ENCODE measurements around the gene CMTM1. TPM values are rescaled to one million over a fixed set of nuclear protein-coding genes. Genes with fewer than 3 reads are reported as not detected.

The CMTM1 gene
- total and polyA plus RNA-seq, 4 donors = 1.7 to 7.3 (median 2.6) TPM; not detected in 1

DNA sequence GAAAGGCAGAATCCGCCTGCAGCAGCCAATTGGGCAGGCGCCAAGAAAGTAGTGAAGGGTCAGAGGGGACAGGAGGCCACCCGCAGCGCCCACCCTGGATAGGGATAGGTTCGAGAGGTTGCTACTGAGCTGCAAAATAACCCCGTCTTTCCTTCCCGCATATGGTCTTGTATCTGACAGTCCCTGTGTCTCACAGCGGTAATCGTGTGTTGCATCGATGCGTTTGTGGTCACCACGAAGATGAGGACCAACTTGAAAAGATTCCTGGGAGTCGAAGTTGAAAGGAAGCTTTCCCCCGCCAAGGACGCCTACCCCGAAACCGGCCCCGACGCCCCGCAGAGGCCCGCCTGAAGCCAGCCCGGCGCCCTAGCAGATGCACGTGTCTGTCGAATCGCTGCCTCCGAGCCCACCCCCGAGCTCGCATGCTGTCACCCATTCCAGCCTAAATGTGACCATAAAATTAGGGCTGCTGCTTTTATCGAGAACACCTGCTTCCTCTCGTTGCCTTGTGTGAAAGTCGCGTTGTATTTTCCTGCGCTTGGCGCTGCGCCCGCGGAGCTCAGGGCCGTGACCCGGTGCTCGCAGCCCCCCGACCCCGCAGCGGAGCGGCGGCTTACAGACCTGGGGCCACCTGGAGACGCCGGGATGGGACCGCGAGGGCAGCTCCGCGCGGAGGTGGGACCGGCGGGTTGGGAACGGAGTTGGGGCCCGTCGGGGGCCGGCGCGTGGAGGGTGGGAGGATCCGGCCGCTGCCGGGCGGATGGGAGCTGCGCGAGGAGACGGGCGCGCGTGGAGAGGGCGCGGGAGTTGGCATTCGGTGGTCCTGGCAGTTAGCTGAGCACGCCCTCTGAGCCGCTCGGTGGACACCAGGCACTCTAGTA lies 12.7 kb downstream of the CMTM1 start, which contains the start of gene CMTM2:
Gene CMTM2 (plus strand): TSS at position 813 of the 881 bp plus-strand sequence. CDS start 145 bp downstream, outside the sequence.
- intact Hi-C loops (cut with DNase I) = no loop called here
- Histone ChIP-seq H3K27me3 (ENCODE audit: control insufficient read depth in 1 of 2, insufficient read depth in 2 of 2, low read length in 1 of 2) (no peaks in the 10 kb centered on the region), H3K4me3 (ENCODE audit: low read length in 2 of 2) (no peak within 1 kb of the TSS), H3K36me3 (ENCODE audit: control insufficient read depth in 1 of 2, insufficient read depth in 2 of 2, low read length in 1 of 2) (no peaks in the 10 kb centered on the region), H3K9me3 (ENCODE audit: control insufficient read depth, low read length) (no peaks in the 10 kb centered on the region), H3K27ac (ENCODE audit: low read depth in 1 of 2, low read length in 2 of 2) (no peak within 1 kb of the TSS), H3K4me1 (ENCODE audit: control insufficient read depth in 1 of 2, insufficient read depth in 2 of 2, low read length in 2 of 2) (peaks cover 0 to 6% of the 10 kb centered on the region in 2 donors)
- WGBS, 2 donors = 33 to 34% methylated on average over 66 to 77 of the region's 77 CpGs
- ATAC-seq (ENCODE audit: low FRiP score) (peak; percentile 17), DNase-seq (peak in 1 of 2 donors; percentile 52)

DNA sequence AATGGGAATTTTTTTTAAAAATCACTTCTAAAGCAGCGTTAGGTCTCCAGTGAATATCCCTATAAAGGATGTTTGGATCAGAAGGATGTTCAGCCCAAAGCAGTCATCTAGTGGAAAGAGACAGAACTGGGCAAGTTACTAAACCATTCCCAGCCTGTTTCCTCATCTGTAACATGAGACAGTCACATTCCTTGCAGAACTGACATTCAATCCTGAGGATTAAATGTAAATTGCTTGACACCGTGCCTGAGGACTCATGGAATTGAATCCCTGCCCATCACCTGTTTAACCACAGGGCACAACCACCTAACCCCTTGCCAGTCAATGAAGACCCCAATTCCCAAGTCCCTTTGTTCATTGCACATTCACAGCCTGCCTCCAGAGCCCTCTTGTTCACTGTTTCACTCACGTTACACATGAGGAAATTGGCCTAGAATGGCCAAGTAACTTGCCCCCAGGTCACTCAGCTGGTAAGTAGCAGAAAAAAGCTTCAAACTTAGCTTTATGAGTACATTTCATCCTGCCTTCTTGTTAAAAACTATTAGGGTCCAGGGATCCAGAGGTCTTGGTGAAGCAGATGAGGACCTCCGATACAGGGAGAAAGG lies 14.5 kb downstream of the CMTM1 start:
- peaks cover 0 to 6% of the 10 kb centered on the region in 2 donors for H3K4me1 ChIP-seq (ENCODE audit: control insufficient read depth in 1 of 2, insufficient read depth in 2 of 2, low read length in 2 of 2)

DNA sequence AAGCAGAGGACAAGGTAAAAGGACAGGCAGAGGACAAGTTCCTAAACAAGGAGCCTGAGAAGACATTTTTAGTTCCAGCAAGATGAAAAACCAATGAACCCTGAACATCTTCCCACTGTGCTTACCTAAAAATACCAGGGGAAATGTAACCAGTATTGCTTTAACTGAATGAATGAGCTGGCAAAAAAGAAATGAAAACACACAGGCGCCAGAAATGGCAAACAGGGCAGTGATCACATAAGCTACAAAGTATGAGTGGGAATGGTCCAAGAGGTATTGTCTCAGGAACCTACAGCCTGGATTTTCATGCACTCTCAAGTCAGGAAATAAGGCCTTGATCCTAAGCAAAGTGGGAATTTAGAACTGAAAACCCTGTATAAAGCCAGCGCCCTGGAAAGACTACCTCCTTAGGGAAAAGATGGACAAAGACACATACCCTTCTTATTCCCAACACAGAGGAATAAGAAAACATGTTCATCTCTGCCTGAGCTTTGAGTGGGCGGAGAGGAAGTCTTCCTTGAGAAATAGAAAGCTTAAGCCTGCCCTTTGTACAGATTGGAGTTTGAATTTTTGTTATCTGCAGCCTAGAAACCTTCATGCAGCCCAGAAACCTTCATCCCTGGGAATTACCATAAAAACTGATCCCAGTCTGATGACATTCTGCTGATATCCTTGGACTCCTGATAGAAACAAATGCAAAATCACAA lies 15.2 kb downstream of the CMTM1 start:
- H3K4me1 ChIP-seq (ENCODE audit: control insufficient read depth in 1 of 2, insufficient read depth in 2 of 2, low read length in 2 of 2) = peaks cover 0 to 6% of the 10 kb centered on the region in 2 donors
- 42 to 46% methylated on average over 3 of the region's 3 CpGs for WGBS, 2 donors
- no peak overlapping the region for H3K27ac ChIP-seq (ENCODE audit: low read depth in 1 of 2, low read length in 2 of 2)
- H3K36me3 ChIP-seq (ENCODE audit: control insufficient read depth in 1 of 2, insufficient read depth in 2 of 2, low read length in 1 of 2) = no peaks in the 10 kb centered on the region
- no peaks in the 10 kb centered on the region for H3K27me3 ChIP-seq (ENCODE audit: control insufficient read depth in 1 of 2, insufficient read depth in 2 of 2, low read length in 1 of 2)
- intact Hi-C loops (cut with DNase I) = loop anchor here in 1 of 2 donors (10.0 kb wide), 1 partner anchor 107 kb away; no protein-coding TSS in a partner anchor
- DNase-seq (no peak), ATAC-seq (ENCODE audit: low FRiP score) (no peak)
- H3K4me3 ChIP-seq (ENCODE audit: low read length in 2 of 2) = no peak overlapping the region
- no peaks in the 10 kb centered on the region for H3K9me3 ChIP-seq (ENCODE audit: control insufficient read depth, low read length)

More for the DNA sequence above, 14.5 kb downstream of the CMTM1 start:
- H3K9me3 ChIP-seq (ENCODE audit: control insufficient read depth, low read length) = no peaks in the 10 kb centered on the region
- no peaks in the 10 kb centered on the region for H3K36me3 ChIP-seq (ENCODE audit: control insufficient read depth in 1 of 2, insufficient read depth in 2 of 2, low read length in 1 of 2)
- DNase-seq = no peak
- WGBS, 2 donors = 38 to 53% methylated on average over 4 of the region's 4 CpGs
- no peak for ATAC-seq (ENCODE audit: low FRiP score)
- no peaks in the 10 kb centered on the region for H3K27me3 ChIP-seq (ENCODE audit: control insufficient read depth in 1 of 2, insufficient read depth in 2 of 2, low read length in 1 of 2)
- H3K4me3 ChIP-seq (ENCODE audit: low read length in 2 of 2) = no peak overlapping the region
- H3K27ac ChIP-seq (ENCODE audit: low read depth in 1 of 2, low read length in 2 of 2) = no peak overlapping the region
- intact Hi-C loops (cut with DNase I) = loop anchor here in 1 of 2 donors (10.0 kb wide), 1 partner anchor 106 kb away; no protein-coding TSS in a partner anchor

DNA sequence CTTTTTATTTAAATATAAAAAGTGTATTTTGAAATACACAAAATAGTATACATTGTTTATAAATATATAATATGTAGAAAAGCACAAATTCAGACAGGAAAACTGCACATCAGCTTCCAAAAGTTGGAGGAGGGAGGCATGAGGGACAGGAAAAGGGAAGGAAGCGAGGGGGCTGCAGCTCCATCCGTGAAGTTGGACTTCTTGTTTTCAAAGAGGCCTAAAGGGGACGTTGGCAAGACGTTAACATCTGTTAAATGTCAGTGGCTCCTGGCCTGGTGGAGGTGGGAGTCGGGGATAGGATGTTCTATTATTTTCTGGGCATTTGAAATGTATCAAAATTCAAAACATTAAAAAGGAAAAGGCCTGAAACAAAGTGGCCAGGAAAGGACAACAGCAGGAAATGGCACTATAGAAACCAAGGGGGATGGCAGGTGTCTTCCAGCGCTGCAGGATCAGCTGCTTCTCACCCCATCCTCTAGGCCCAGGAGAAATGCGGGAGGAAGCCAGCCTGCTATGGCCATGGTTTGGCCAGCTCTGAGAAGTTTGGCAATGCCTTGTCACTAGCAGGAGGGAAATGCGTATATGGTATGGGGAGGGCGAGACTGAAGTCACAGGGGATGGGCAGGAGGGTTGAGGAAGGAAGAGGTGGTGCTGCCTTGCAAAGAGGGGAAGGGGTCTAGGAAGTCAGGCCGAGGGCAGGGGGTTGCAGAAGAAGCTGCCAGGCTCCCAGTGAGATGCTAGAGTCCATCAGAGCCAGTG lies 19.4 kb downstream of the CMTM1 start:
- Histone ChIP-seq H3K4me3 (ENCODE audit: low read length in 2 of 2) (no peak overlapping the region), H3K27me3 (ENCODE audit: control insufficient read depth in 1 of 2, insufficient read depth in 2 of 2, low read length in 1 of 2) (no peaks in the 10 kb centered on the region), H3K9me3 (ENCODE audit: control insufficient read depth, low read length) (no peaks in the 10 kb centered on the region), H3K27ac (ENCODE audit: low read depth in 1 of 2, low read length in 2 of 2) (no peak overlapping the region), H3K4me1 (ENCODE audit: control insufficient read depth in 1 of 2, insufficient read depth in 2 of 2, low read length in 2 of 2) (peaks cover 0 to 6% of the 10 kb centered on the region in 2 donors), H3K36me3 (ENCODE audit: control insufficient read depth in 1 of 2, insufficient read depth in 2 of 2, low read length in 1 of 2) (no peaks in the 10 kb centered on the region)
- intact Hi-C loops (cut with DNase I) = loop anchor here in 1 of 2 donors (5.0 to 10.0 kb wide), 2 partner anchors 111 to 178 kb away; no protein-coding TSS in a partner anchor
- peak in 1 of 2 donors; percentile 54 for DNase-seq
- ATAC-seq (ENCODE audit: low FRiP score) = peak; percentile 35
- WGBS, 2 donors = 81 to 84% methylated on average over 10 of the region's 10 CpGs

DNA sequence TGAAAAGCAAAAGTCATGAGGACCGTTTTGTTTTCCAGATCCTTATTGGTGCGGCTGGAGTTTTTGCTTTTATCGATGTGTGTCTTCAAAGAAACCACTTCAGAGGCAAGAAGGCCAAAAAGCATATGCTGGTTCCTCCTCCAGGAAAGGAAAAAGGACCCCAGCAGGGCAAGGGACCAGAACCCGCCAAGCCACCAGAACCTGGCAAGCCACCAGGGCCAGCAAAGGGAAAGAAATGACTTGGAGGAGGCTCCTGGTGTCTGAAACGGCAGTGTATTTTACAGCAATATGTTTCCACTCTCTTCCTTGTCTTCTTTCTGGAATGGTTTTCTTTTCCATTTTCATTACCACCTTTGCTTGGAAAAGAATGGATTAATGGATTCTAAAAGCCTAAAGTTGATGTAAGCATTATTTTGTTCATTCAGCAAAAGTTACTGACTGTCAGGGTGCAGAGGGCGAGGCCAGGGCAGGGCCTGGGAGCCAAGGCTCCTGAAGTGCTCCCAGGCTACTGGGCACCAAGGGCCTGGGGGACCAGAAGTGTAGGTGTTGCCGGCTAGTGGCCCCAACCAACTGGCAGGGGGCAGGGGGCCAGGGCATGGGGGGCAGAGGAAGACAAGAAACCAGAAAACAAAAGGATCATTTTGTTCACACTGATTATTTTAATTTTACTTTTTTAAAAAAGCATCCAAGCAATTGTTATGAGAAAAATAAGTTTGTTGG lies 21.8 kb downstream of the CMTM1 start:
- no peak overlapping the region for H3K27ac ChIP-seq (ENCODE audit: low read depth in 1 of 2, low read length in 2 of 2)
- no peak overlapping the region for H3K4me3 ChIP-seq (ENCODE audit: low read length in 2 of 2)

DNA sequence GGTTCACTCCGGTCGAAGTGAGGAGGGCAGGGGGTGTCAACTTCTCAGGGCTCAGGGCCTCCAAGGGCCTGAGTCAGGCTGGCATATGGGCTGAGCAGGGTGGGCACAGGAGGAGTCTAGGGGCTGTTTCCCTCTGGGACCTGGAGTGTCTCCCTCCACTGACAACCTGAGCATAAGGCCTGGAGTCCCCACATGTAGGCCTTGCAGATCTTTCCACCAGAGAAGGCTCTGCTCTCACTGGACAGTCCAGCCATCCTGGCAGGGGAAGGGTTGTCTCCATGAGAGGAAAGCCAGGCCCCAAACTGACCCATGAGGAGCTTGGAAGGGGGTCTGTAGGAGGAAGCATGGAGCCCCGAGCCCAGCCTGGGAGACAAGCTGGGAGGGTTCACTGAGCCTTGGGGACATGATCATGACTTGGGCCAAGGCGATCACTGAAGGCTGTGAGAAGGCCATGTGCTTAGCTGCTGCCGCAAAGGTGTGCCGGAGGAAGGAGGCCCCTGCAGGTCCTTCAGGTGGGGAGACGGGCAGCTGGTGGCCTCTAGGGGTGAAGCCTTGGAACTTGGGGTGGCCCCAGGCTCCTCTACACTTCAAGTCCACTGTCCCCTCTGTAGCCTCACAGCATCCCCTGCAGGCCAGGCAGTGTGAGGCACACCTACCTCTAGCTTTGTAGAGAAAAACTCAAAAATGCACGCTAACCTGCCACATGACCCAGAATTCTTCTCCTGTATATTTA lies 22.9 kb downstream of the CMTM1 start:
- H3K27ac ChIP-seq (ENCODE audit: low read depth in 1 of 2, low read length in 2 of 2) = no peak overlapping the region
- WGBS, 2 donors = 89 to 92% methylated on average over 8 of the region's 8 CpGs
- H3K4me3 ChIP-seq (ENCODE audit: low read length in 2 of 2) = no peak overlapping the region
- no peaks in the 10 kb centered on the region for H3K27me3 ChIP-seq (ENCODE audit: control insufficient read depth in 1 of 2, insufficient read depth in 2 of 2, low read length in 1 of 2)
- DNase-seq (peak in 1 of 2 donors; percentile 80), ATAC-seq (ENCODE audit: low FRiP score) (peak; percentile 80)
- intact Hi-C loops (cut with DNase I) = loop anchor here in 1 of 2 donors (5.0 to 10.0 kb wide), 2 partner anchors 114 to 182 kb away; no protein-coding TSS in a partner anchor
- H3K36me3 ChIP-seq (ENCODE audit: control insufficient read depth in 1 of 2, insufficient read depth in 2 of 2, low read length in 1 of 2) = no peaks in the 10 kb centered on the region
- no peaks in the 10 kb centered on the region for H3K4me1 ChIP-seq (ENCODE audit: control insufficient read depth in 1 of 2, insufficient read depth in 2 of 2, low read length in 2 of 2)
- H3K9me3 ChIP-seq (ENCODE audit: control insufficient read depth, low read length) = no peaks in the 10 kb centered on the region

More for the DNA sequence above, 21.8 kb downstream of the CMTM1 start:
- ATAC-seq (ENCODE audit: low FRiP score) (no peak), DNase-seq (no peak)
- no peaks in the 10 kb centered on the region for H3K27me3 ChIP-seq (ENCODE audit: control insufficient read depth in 1 of 2, insufficient read depth in 2 of 2, low read length in 1 of 2)
- H3K36me3 ChIP-seq (ENCODE audit: control insufficient read depth in 1 of 2, insufficient read depth in 2 of 2, low read length in 1 of 2) = no peaks in the 10 kb centered on the region
- intact Hi-C loops (cut with DNase I) = loop anchor here in 1 of 2 donors (5.0 to 10.0 kb wide), 2 partner anchors 113 to 181 kb away; no protein-coding TSS in a partner anchor
- no peaks in the 10 kb centered on the region for H3K4me1 ChIP-seq (ENCODE audit: control insufficient read depth in 1 of 2, insufficient read depth in 2 of 2, low read length in 2 of 2)
- H3K9me3 ChIP-seq (ENCODE audit: control insufficient read depth, low read length) = no peaks in the 10 kb centered on the region
- WGBS, 2 donors = 83 to 87% methylated on average over 7 of the region's 7 CpGs

DNA sequence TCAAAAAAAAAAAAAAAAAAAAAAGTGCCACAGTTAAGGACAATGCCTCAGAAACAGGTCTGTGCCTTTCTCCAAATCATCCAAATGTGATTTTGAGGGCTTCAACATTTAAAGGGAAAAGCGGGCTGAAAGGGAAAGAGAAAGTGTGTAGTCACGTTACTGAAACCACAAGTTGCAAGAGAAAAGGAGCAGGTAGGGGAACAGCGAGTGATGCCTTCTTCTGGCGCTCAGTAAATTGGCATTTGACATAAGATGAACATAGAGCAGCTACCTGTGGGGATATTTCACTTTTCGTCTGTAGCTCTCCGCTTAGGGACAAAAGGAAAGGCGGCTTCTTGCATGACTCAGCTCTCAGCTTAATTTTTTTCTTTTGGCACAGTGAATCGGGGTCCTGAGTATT lies 24.1 kb downstream of the CMTM1 start:
- Histone ChIP-seq H3K27me3 (ENCODE audit: control insufficient read depth in 1 of 2, insufficient read depth in 2 of 2, low read length in 1 of 2) (no peaks in the 10 kb centered on the region), H3K9me3 (ENCODE audit: control insufficient read depth, low read length) (peaks cover 2% of the 10 kb centered on the region), H3K4me3 (ENCODE audit: low read length in 2 of 2) (no peak overlapping the region), H3K36me3 (ENCODE audit: control insufficient read depth in 1 of 2, insufficient read depth in 2 of 2, low read length in 1 of 2) (no peaks in the 10 kb centered on the region), H3K4me1 (ENCODE audit: control insufficient read depth in 1 of 2, insufficient read depth in 2 of 2, low read length in 2 of 2) (no peaks in the 10 kb centered on the region), H3K27ac (ENCODE audit: low read depth in 1 of 2, low read length in 2 of 2) (no peak overlapping the region)
- DNase-seq (no peak), ATAC-seq (ENCODE audit: low FRiP score) (no peak)
- intact Hi-C loops (cut with DNase I) = no loop called here
- 77 to 83% methylated on average over 8 of the region's 8 CpGs for WGBS, 2 donors
